ENCODE results near the gene ANKS3. TPM values are rescaled to one million over a fixed set of nuclear protein-coding genes. Genes with fewer than 3 reads are reported as not detected.

ANKS3 gene
- total and polyA plus RNA-seq, 2 donors from 2014 or later = 20.7 to 27.6 TPM

- peak in 1 of 5 donors; percentile 62 for DNase-seq
Measured at GRCh38 chr16:4700997-4701743, 32.9 kb downstream of the ANKS3 start.

GRCh38 chr16:4700380-4700996, 33.6 kb downstream of the ANKS3 start:
- no peak for FAIRE-seq
- no peak overlapping the region for H3K4me3 ChIP-seq (ENCODE audit: low read length in 3 of 3)

More at GRCh38 chr16:4700997-4701743, 32.9 kb downstream of the ANKS3 start:
- TF ChIP-seq CTCF (IDR thresholded peaks at IDR 0.05; ENCODE audit: borderline replicate concordance, extremely low read depth, insufficient read depth) = no peak
- Histone ChIP-seq H3K27ac (ENCODE audit: low read depth in 2 of 2, low read length in 2 of 2) (no peak overlapping the region), H3K9ac (ENCODE audit: low read length in 3 of 3) (no peak overlapping the region), H3K27me3 (ENCODE audit: control insufficient read depth, insufficient read depth, low read length) (no peaks in the 10 kb centered on the region), H3K4me1 (ENCODE audit: control insufficient read depth in 2 of 3, insufficient read depth in 2 of 3, low read depth in 1 of 3, low read length in 3 of 3) (peaks cover 0 to 35% (median 32%) of the 10 kb centered on the region in 3 donors), H3K9me3 (ENCODE audit: control insufficient read depth in 2 of 3, insufficient read depth in 1 of 3, low read length in 3 of 3) (no peaks in the 10 kb centered on the region), H3K36me3 (ENCODE audit: control insufficient read depth in 2 of 3, insufficient read depth in 3 of 3, low read length in 3 of 3) (peaks cover 3 to 22% (median 10%) of the 10 kb centered on the region in 3 donors), H3K4me3 (ENCODE audit: low read length in 3 of 3) (no peak overlapping the region)
- intact Hi-C loops (cut with DNase I) = no loop called here
- no peak for FAIRE-seq

GRCh38 chr16:4699046-4699556, 35.0 kb downstream of the ANKS3 start:
- peaks cover 0 to 39% (median 24%) of the 10 kb centered on the region in 3 donors for H3K4me1 ChIP-seq (ENCODE audit: control insufficient read depth in 2 of 3, insufficient read depth in 2 of 3, low read depth in 1 of 3, low read length in 3 of 3)
- H3K4me3 ChIP-seq (ENCODE audit: low read length in 3 of 3) = no peak overlapping the region
- peaks cover 3 to 35% (median 16%) of the 10 kb centered on the region in 3 donors for H3K36me3 ChIP-seq (ENCODE audit: control insufficient read depth in 2 of 3, insufficient read depth in 3 of 3, low read length in 3 of 3)
- FAIRE-seq = no peak
- H3K9ac ChIP-seq (ENCODE audit: low read length in 3 of 3) = no peak overlapping the region
- H3K27me3 ChIP-seq (ENCODE audit: control insufficient read depth, insufficient read depth, low read length) = no peaks in the 10 kb centered on the region
- no peak overlapping the region for H3K27ac ChIP-seq (ENCODE audit: low read depth in 2 of 2, low read length in 2 of 2)
- DNase-seq = peak in 1 of 5 donors; percentile 47
- intact Hi-C loops (cut with DNase I) = no loop called here
- no peak for TF ChIP-seq CTCF (IDR thresholded peaks at IDR 0.05; ENCODE audit: borderline replicate concordance, extremely low read depth, insufficient read depth)
- H3K9me3 ChIP-seq (ENCODE audit: control insufficient read depth in 2 of 3, insufficient read depth in 1 of 3, low read length in 3 of 3) = no peaks in the 10 kb centered on the region

More at GRCh38 chr16:4700380-4700996, 33.6 kb downstream of the ANKS3 start:
- no peak overlapping the region for H3K9ac ChIP-seq (ENCODE audit: low read length in 3 of 3)
- intact Hi-C loops (cut with DNase I) = no loop called here
- no peaks in the 10 kb centered on the region for H3K27me3 ChIP-seq (ENCODE audit: control insufficient read depth, insufficient read depth, low read length)
- no peaks in the 10 kb centered on the region for H3K9me3 ChIP-seq (ENCODE audit: control insufficient read depth in 2 of 3, insufficient read depth in 1 of 3, low read length in 3 of 3)
- no peak overlapping the region for H3K27ac ChIP-seq (ENCODE audit: low read depth in 2 of 2, low read length in 2 of 2)
- peak in 1 of 5 donors; percentile 9 for DNase-seq
- no peak for TF ChIP-seq CTCF (IDR thresholded peaks at IDR 0.05; ENCODE audit: borderline replicate concordance, extremely low read depth, insufficient read depth)
- peaks cover 0 to 38% (median 37%) of the 10 kb centered on the region in 3 donors for H3K4me1 ChIP-seq (ENCODE audit: control insufficient read depth in 2 of 3, insufficient read depth in 2 of 3, low read depth in 1 of 3, low read length in 3 of 3)
- peaks cover 3 to 29% (median 16%) of the 10 kb centered on the region in 3 donors for H3K36me3 ChIP-seq (ENCODE audit: control insufficient read depth in 2 of 3, insufficient read depth in 3 of 3, low read length in 3 of 3)
